Measurements from ENCODE around the gene PRKN.
"Not testable (repeated sequence)": the region's sequence is repeated elsewhere in the genome, so short reads cannot be mapped to it uniquely, and the experiment has no call there.

Gene PRKN

DNA sequence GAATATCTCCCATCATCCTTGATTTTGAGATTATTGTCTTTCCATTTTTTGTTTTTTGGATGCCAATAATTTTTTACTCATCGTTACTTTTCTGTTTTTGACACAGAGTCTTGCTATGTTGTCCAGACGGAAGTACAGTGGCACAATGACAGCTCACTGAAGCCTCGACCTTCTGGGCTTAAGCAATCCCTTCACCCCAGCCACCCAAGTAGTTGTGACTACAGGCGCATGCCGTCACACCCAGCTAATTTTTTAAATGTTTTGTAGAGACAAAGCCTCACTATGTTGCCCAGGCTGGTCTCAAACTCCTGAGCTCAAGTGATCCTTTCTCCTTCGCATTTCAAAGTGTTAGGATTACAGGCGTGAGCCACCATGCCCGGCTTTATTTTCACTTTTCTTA, 851.3 kb downstream of the PRKN start:
- no peak for DNase-seq

DNA sequence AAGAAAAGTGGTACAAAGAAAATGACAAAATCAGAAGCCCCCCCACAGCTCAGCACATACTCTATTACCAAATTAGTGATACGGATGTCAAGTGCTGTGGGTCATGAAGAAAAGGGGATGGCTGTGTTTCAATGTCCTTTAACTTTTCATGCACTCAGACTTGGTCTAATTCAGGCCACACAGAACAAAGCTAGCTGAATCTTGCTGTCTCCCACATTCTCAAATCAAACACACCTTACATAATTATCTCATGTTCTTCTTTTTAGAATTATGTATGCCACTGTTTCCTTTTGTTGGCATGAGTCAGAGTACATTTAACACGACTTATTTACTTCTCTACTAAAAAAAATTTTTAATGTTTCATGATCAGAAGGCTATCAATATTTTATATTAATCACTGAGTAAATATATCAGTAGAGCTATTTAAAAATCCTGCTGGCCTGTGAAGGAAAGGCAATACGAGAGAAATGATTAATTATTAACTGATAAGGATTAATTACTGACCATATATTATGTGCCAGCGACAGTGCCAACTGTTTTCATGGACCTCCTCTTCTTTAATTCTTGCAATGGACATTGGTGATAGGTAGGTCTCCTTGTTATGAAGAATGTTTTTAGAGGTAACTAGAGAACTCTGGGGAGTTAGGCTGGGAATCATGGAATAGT, 857.2 kb downstream of the PRKN start:
- DNase-seq: no peak

- no peak for DNase-seq
These were observed 858.1 kb downstream of the PRKN start for GRCh38 chr6:161869491-161869890.

GRCh38 chr6:161866570-161866969, 861.0 kb downstream of the PRKN start:
- DNase-seq: no peak

DNA sequence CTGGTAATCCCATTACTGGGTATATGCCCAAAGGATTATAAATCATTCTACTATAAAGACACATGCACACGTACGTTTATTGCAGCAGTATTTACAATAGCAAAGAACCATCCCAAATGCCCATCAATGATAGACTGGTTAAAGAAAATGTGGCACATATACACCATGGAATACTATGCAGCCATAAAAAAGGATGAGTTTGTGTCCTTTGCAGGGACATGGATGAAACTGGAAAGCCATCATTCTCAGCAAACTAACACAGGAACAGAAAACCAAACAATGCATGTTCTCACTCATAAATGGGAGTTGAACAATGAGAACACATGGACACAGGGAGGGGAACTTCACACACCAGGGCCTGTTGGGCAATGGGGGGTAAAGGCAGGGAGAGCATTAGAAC, 866.5 kb downstream of the PRKN start:
- DNase-seq: not testable (repeated sequence)

- no peak for DNase-seq
These were observed 873.9 kb downstream of the PRKN start for GRCh38 chr6:161853657-161854056.

GRCh38 chr6:161851486-161851885, 876.1 kb downstream of the PRKN start:
- not testable (repeated sequence) for DNase-seq

DNA sequence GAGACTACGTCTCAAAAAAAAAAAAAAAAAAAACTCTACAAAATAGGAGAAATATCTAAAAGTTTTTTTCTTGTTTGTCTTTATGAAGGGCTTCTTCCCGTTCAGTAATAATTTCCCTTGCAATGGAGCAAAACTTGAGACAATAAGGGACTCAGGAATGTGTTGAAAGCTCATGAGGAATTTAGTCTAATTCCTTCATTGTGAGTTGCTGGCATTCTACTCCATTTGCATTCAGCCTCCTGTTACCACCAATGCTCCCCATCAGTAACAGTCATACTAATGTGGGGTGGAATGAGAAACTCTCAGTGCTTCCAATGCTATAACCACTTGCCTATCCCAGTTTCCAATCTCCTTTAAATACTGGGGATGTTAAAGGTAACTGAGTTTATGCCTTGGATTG, 877.0 kb downstream of the PRKN start:
- DNase-seq: no peak

DNA sequence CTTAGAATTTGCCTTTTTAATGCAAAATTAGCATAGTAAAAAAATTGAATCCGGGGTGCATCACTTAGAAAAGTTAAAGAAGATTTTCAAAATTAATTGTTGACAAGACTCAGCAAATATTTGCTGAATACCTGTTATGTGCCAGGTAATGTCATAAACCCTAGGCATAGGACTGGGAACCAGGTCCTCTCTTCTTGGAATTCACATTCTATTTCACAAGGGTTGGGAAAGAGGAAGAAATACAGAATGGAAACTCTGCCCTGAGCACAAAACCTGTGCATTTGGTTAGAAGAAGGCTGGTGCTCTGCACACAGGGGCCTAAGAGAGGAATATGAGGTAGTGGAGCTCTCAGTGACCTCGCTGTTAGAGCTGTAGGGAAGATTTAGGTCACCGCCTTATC, 879.9 kb downstream of the PRKN start:
- no peak for DNase-seq

GRCh38 chr6:161844804-161845203, 882.8 kb downstream of the PRKN start:
- no peak for DNase-seq

DNA sequence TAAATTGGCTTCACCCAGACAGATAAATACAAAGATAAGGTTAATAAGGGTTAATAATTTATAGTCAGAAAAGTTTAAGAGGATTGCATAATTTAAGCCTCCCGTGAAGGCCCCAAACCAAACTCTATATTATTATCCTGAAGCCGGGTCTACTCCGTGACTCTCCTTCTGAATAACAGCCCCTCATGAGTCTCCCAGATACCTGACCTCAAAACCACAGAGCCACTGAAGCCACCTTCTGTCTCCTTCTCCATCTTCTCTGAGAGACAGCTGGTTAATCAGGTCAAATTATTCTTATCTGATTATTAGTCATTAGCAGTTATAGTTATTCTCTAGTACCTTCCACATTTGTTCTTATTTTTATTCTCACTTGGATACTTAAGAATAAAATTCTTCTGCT, 884.5 kb downstream of the PRKN start:
- DNase-seq: no peak

GRCh38 chr6:161840380-161840779, 887.2 kb downstream of the PRKN start:
- no peak for DNase-seq

DNA sequence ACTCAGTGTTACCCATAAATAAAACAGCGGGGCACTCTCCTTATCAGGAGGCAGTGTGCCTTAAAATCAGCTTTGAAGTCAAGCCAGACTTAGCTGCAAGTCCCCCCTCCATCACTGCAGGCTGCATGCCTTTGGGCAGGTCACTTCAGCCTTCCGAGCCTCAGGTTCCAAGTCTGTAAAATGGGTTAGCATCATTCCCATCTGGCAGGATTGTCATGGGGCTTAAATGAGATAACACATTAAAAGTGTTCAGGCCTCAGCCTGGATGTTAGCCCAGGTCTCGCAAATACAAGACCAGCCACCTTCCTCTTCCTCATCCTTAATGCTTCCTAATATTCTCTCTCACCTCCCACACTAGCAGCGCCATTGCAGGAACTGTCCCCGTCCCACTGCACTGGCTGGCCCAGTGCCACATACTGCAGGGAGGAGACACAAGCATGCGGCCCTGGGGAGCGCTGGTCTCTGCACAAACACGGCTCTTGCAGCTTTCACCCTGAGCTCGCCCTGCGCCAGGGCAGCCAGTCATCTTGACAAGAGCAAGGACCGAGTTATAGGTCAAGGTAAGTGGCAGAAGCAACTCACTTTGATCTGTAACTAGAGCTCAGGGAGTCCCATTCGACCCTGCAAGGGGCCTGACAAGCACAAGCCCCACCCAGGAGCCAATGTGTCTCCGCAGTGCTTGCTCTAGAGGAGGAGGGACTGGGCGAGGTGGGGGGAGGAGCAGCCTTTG, 889.1 kb downstream of the PRKN start:
- no peak for DNase-seq

DNA sequence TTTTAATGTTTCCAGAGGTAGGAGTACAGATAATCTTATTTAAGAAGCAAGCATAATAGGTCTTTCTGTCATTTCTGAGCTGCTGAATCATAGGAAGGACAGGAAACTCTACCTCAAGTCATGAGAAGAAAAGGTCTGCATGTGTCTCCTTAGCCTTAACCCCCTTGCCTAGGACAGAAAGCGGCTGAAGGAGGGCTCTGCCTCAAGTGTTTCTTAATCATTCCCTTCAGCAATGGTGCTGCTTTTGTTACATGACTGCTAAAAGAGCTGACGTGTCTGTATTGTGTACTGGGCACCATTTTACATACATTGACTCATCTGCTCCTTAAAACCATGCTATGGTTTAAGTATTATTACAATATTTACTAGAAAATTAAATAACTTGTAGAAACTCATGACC, 889.7 kb downstream of the PRKN start:
- no peak for DNase-seq

DNA sequence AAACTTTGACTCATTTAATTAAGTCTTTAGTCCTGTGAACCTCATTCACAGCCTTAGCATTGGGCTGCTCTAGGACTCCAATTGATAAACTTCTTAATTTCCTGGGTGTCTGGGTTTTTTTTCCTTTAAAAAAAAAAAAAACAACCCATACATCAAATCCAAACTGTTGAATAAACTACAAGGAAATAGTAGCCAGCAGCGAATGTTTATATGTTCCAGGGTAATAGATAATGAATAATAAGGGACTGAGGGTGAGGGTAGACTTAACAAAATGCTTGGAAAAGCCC, 890.2 kb downstream of the PRKN start:
- no peak for DNase-seq

GRCh38 chr6:161836643-161837448, 890.7 kb downstream of the PRKN start:
- DNase-seq: no peak

- no peak for DNase-seq
These were observed 891.9 kb downstream of the PRKN start for GRCh38 chr6:161835500-161836215.

DNA sequence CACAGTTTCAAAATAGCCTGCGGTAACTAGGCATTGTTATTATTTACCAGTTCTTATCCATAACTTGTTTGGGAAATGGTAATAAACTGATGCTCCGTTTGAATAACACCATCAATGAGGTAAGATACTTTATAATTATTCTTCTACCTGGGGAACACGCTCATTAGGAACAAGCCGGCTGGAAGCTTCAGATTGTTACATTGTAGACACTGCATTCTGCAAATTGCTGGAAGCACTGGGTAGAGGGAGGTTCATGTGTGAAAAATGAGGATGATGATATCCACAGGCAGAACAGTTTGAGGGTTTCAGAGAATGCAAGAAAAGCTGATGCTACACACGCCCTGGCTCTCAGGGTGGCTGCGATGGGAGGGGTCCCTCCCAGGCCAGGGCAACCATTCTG, 893.1 kb downstream of the PRKN start:
- no peak for DNase-seq

- DNase-seq: no peak
These were observed 894.3 kb downstream of the PRKN start for GRCh38 chr6:161833099-161833860.

GRCh38 chr6:161832622-161833021, 894.9 kb downstream of the PRKN start:
- no peak for DNase-seq

DNA sequence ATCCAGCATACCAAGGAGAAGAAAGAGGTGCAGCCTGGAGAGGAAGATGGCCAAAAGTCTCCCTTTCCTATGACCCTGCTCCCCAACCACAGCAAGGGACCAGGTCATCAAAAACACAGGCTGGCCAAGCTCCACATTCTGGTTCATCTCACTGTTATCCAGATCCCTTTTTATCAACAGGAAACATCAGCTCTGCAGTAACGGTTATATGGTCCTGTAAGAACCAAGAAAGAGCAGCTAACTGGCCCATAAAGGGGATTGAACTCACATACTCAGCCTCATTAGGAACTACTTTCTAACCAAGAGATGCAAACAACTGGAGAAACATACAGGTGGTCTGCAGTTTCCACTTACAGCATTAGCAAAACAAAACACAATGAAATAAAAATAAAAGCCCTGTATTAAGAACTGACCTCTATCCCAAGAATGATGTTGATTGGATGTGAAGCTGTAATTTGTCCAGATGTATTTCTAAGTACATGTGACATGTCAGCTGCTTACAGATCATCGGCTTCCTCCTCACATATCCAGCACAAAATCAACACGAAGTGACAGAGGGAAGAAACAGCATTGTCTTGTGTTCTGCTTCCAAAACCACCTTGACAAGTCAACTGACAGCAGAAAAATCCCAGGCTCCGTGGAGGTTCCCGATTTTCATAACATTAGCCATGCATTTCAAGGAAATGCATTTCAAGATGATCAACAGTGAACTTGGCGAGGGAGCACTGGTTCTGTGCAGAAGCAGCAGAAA, 896.5 kb downstream of the PRKN start:
- no peak for DNase-seq

DNA sequence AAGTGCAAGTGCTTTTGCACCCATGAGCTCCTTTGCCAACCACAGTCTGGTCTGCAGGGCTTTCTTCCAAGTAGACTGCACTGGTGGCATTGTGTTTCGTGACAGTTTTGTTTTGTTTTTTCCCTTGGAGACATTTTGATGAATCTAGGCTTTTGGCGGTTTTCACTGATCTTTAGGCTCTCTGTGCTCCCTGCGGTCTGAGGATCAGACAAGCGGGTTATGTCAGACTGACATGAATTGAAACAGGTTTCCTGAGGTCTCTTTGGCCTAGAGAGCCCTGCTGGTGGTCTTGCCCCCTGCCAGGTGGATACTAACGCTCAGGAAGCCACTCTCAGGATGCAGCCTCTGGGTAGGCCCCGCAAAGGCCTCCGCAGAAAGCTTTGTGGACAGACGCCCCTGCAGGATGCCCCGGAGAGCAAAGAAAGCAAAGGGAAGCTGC, 898.3 kb downstream of the PRKN start:
- DNase-seq: no peak

All from effector CD4-positive, alpha-beta T cell (primary cell).